HepG2 (cell line): Measurements from ENCODE around the gene HERC4. TPM values are rescaled to one million over a fixed set of nuclear protein-coding genes. Genes with fewer than 3 reads are reported as not detected.

Experiments
- ATAC-seq: fragments of 200-7000 bp; cut with Tn5 transposase; 3 replicates; pipeline ENCODE4 v1.9.1; 2020; ENCODE audit warnings: mild to moderate bottlenecking, moderate library complexity
- BruUV-seq: library from RNA; stranded (reverse); fragments of 400-500 nt; replicated peaks from 2 replicates; lab custom pipeline; 2021; lab: Mats Ljungman, UMichigan
- CTCF ChIA-PET: fragments of 300-600 bp; formaldehyde crosslinking; extraction: SDS; loops from one replicate; lab custom pipeline; 2021; ENCODE audit warnings: low total read pairs, inconsistent platforms, low intra/inter-chr PET ratio; lab: Yijun Ruan, JAX
- POLR2A ChIA-PET: fragments of 350-600 bp; sonication (Branson Sonifier 250); formaldehyde crosslinking; loops from one replicate; lab custom pipeline; 2020; ENCODE audit warnings: antibody characterized with exemption, inconsistent platforms; lab: Yijun Ruan, JAX
- DNase-seq: peaks from one replicate; pipeline ENCODE4 v3.0.0-alpha.2; 2015; ENCODE audit warnings: low spot score
- FAIRE-seq: peaks from 3 replicates; lab custom pipeline; 2011; peaks lifted over from hg19 to GRCh38; lab: Jason Lieb, UNC
- H2AFZ ChIP-seq: one replicate; pipeline ENCODE4 v1.6.1; 2011; ENCODE audit warnings: low read length, inconsistent platforms
- H3K27ac ChIP-seq: fragments of 300-600 bp; 3 replicates; pipeline ENCODE4 v1.8.0; 2011; ENCODE audit warnings: mixed run types, mild to moderate bottlenecking, mixed read lengths, low read length, inconsistent platforms; ENCODE audit not compliant: insufficient read depth; ENCODE audit errors: extremely low read length
- H3K27me3 ChIP-seq, 2 experiments: fragments of 200-600 bp in 1 of 2; 2 replicates in 1 of 2; 3 replicates in 1 of 2; pipeline versions ENCODE4 v1.6.0 to v1.8.0; 2011; ENCODE audit warnings: low read length in 2 of 2, mild to moderate bottlenecking in 2 of 2, moderate library complexity in 2 of 2, inconsistent platforms in 1 of 2; ENCODE audit not compliant: insufficient read depth in 2 of 2, control insufficient read depth in 1 of 2
- H3K36me3 ChIP-seq, 2 experiments: fragments of 200-600 bp in 1 of 2; replicated peaks in 1 of 2; 2 replicates in 1 of 2; 3 replicates in 1 of 2; pipeline versions ENCODE4 v1.5.1 to v1.8.0; 2011; ENCODE audit warnings: low read length in 2 of 2, inconsistent platforms in 1 of 2; ENCODE audit not compliant: insufficient read depth in 2 of 2, control insufficient read depth in 1 of 2
- H3K4me1 ChIP-seq: 2 replicates; pipeline ENCODE4 v1.5.1; 2012; ENCODE audit warnings: low read length, inconsistent platforms; ENCODE audit not compliant: insufficient read depth
- H3K4me2 ChIP-seq: 2 replicates; pipeline ENCODE4 v1.6.0; 2011; ENCODE audit warnings: low read depth, low read length, inconsistent platforms
- H3K4me3 ChIP-seq, 3 experiments: fragments of 200-600 bp in 1 of 3; sonication (generic), shearing (Covaris generic) in 1 of 3; replicated peaks in 1 of 3; 2 replicates each; pipeline ENCODE4 v1.5.1; 2011 to 2016; ENCODE audit warnings: low read length in 3 of 3, inconsistent platforms in 2 of 3, low read depth in 2 of 3, mild to moderate bottlenecking in 2 of 3, control low read depth in 1 of 3, mixed read lengths in 1 of 3; ENCODE audit not compliant: insufficient read depth in 1 of 3
- H3K79me2 ChIP-seq: one replicate; pipeline ENCODE4 v1.6.1; 2011; ENCODE audit warnings: low read length, inconsistent platforms; ENCODE audit not compliant: insufficient read depth
- H3K9ac ChIP-seq: 2 replicates; pipeline ENCODE4 v1.6.0; 2011; ENCODE audit warnings: mild to moderate bottlenecking, low read depth, low read length, inconsistent platforms; ENCODE audit not compliant: insufficient read depth
- H3K9me3 ChIP-seq: 2 replicates; pipeline ENCODE4 v1.5.1; 2012; ENCODE audit warnings: mild to moderate bottlenecking, low read length
- H4K20me1 ChIP-seq: 2 replicates; pipeline ENCODE4 v1.6.0; 2011; ENCODE audit warnings: inconsistent platforms, mild to moderate bottlenecking, low read length, moderate library complexity; ENCODE audit not compliant: insufficient read depth
- CAMTA2 ChIP-seq: sonication (generic); formaldehyde crosslinking; IDR thresholded peaks from 2 replicates; pipeline ENCODE4 v1.4.0; 2020; ENCODE audit warnings: mild to moderate bottlenecking, missing genetic modification reagents, borderline replicate concordance
- FOXK1 ChIP-seq: sonication (generic); formaldehyde crosslinking; IDR thresholded peaks from 2 replicates; pipeline ENCODE4 v1.4.0; 2020; ENCODE audit warnings: low read depth, missing genetic modification reagents, borderline replicate concordance
- IRX3 ChIP-seq: sonication (generic); formaldehyde crosslinking; IDR thresholded peaks from 2 replicates; pipeline ENCODE4 v1.8.1; 2023; ENCODE audit warnings: mild to moderate bottlenecking, low read depth, missing genetic modification reagents, borderline replicate concordance
- MAF1 ChIP-seq: sonication (generic); formaldehyde crosslinking; IDR thresholded peaks from 2 replicates; pipeline ENCODE4 v1.5.0; 2020; ENCODE audit warnings: missing genetic modification reagents, borderline replicate concordance
- MAFF ChIP-seq: IDR thresholded peaks from 2 replicates; pipeline ENCODE4 v1.6.1; 2011; ENCODE audit warnings: low read depth, low read length, improper control_type of control experiment
- MAFK ChIP-seq, 2 experiments: IDR thresholded peaks in 1 of 2; conservative IDR thresholded peaks in 1 of 2; 2 replicates each; pipeline ENCODE4 v1.6.1; 2011; ENCODE audit warnings: improper control_type of control experiment in 2 of 2, low read length in 2 of 2
- MED1 ChIP-seq: sonication (generic); formaldehyde crosslinking; IDR thresholded peaks from 2 replicates; pipeline ENCODE4 v1.4.0; 2020; ENCODE audit warnings: missing genetic modification reagents
- MIXL1 ChIP-seq: IDR thresholded peaks from 2 replicates; pipeline ENCODE4 v1.6.1; 2016
- NR2F1 ChIP-seq, 2 experiments: fragments of 450-650 bp in 1 of 2; formaldehyde crosslinking in 1 of 2; IDR thresholded peaks; 2 replicates each; pipeline versions ENCODE4 v1.5.0 to v1.6.1; 2016 to 2020; ENCODE audit warnings: mild to moderate bottlenecking in 1 of 2, missing compliant biosample characterization in 1 of 2, missing genetic modification reagents in 1 of 2, moderate library complexity in 1 of 2
- ZBTB8A ChIP-seq: sonication (generic); formaldehyde crosslinking; IDR thresholded peaks from 2 replicates; pipeline ENCODE4 v1.4.0; 2020; ENCODE audit warnings: mild to moderate bottlenecking, low read depth, missing genetic modification reagents, borderline replicate concordance
- ZNF20 ChIP-seq: sonication (generic); formaldehyde crosslinking; IDR thresholded peaks from 2 replicates; pipeline ENCODE4 v1.4.0; 2020; ENCODE audit warnings: mild to moderate bottlenecking, moderate library complexity, missing genetic modification reagents
- ZNF737 ChIP-seq: sonication (generic); formaldehyde crosslinking; IDR thresholded peaks from 2 replicates; pipeline ENCODE4 v1.5.0; 2020; ENCODE audit warnings: missing genetic modification reagents, mild to moderate bottlenecking, borderline replicate concordance
- WGBS: methylation state at CpG from one replicate; pipeline ENCODE4 v1.1.6; 2017; ENCODE audit warnings: low lambda C conversion rate; 5-methylcytosine and 5-hydroxymethylcytosine counted together
- in situ Hi-C: cut with HindIII; loops from 2 replicates; pipeline ENCODE4 v1.10.0; 2017; ENCODE audit warnings: low pct_unique_long_range_greater_than_20kb; ENCODE audit not compliant: extremely low pct_ligation_motif_present
- intact Hi-C: fragments of 100-400 bp; cut with micrococcal nuclease; formaldehyde crosslinking; loops from one replicate; pipeline ENCODE4 v1.10.0; 2022; ENCODE audit not compliant: unreplicated experiment
- polyA plus RNA-seq, 8 experiments: library from polyadenylated mRNA; depleted of rRNA in 3 of 8; stranded (reverse) in 7 of 8; unstranded in 1 of 8; fragments of >200 nt; fragmentation: Illumina TruSeq in 4 of 8; extraction: Trizol in 4 of 8; gene quantifications; 2 replicates each; pipeline versions ENCODE4 v1.2.1 to v1.2.3, GENCODE V29; 2011 to 2016; ENCODE audit warnings: low read depth in 4 of 8, missing spikeins in 1 of 8, mixed read lengths in 1 of 8; ENCODE audit not compliant: insufficient read depth in 1 of 8
- total RNA-seq, 5 experiments: library from RNA; depleted of rRNA; stranded (reverse); fragments of >200 nt; fragmentation: Illumina TruSeq; extraction: Trizol; gene quantifications; 2 replicates each; pipeline ENCODE4 v1.2.3, GENCODE V29; 2016; ENCODE audit warnings: low read depth in 1 of 5
- TF ChIP-seq, protein P1 (sequence below): sonication (generic); formaldehyde crosslinking; IDR thresholded peaks from 2 replicates; pipeline ENCODE4 v1.5.0; 2020; ENCODE audit warnings: missing genetic modification reagents
- TF ChIP-seq, protein P2 (sequence below): sonication (generic); formaldehyde crosslinking; conservative IDR thresholded peaks from 2 replicates; pipeline ENCODE4 v1.8.0; 2022; ENCODE audit warnings: low read depth, missing genetic modification reagents
- TF ChIP-seq, protein P3 (sequence below): sonication (generic); formaldehyde crosslinking; IDR thresholded peaks from 2 replicates; pipeline ENCODE4 v1.5.1; 2020; ENCODE audit warnings: mild to moderate bottlenecking, missing genetic modification reagents, borderline replicate concordance

The HERC4 gene
- total and polyA plus RNA-seq, 2 of the 13 experiments (the other 11 are each of a cell fraction or from before 2014, with no cell fraction given) = 9.8 to 20.2 TPM

DNA sequence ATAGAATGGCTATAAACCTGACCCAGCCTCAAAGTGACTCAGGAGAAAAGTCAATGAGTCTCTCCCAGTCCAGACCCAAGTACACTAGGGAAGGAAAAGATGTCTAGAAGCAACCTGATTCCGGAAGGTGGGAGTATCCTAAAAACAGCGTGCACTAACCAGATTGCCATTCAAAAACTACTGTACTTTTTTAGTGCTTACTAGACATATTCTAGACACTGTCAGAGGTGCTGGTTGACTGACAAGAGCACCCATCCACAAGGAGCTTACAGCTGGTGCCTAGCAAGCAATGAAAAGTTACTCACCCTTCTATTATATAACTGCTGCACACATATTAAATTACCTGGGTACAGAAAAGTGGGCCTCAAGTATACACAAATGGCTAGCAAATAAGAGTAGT, 109.6 kb downstream of the HERC4 start:
- no TSS peak for BruUV-seq
- in situ Hi-C loops (no loop called here), intact Hi-C loops (no loop called here)
- 94% methylated on average over 2 of the region's 2 CpGs for WGBS
- no peak overlapping the region for H2AFZ ChIP-seq
- no peaks in the 10 kb centered on the region for H3K27me3 ChIP-seq
- no peaks in the 10 kb centered on the region; a peak in 3 of 5 replicates for H3K36me3 ChIP-seq
- H3K79me2 ChIP-seq = no peaks in the 10 kb centered on the region
- no peak for FAIRE-seq
- TF ChIP-seq, protein P1, sequence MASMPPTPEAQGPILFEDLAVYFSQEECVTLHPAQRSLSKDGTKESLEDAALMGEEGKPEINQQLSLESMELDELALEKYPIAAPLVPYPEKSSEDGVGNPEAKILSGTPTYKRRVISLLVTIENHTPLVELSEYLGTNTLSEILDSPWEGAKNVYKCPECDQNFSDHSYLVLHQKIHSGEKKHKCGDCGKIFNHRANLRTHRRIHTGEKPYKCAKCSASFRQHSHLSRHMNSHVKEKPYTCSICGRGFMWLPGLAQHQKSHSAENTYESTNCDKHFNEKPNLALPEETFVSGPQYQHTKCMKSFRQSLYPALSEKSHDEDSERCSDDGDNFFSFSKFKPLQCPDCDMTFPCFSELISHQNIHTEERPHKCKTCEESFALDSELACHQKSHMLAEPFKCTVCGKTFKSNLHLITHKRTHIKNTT (CRISPR knock-in tag) = no peak
- no peak for TF ChIP-seq ZNF20 (CRISPR knock-in tag)
- no peak for TF ChIP-seq MAF1
- TF ChIP-seq MAFF = peak; percentile 64
- TF ChIP-seq FOXK1 (CRISPR knock-in tag) = no peak
- peak; percentile 62 to 71 for TF ChIP-seq MAFK (conservative IDR thresholded peaks at IDR 0.05 in 1 of 2, IDR thresholded peaks at IDR 0.05 in 1 of 2; ENCODE audit: low read length in 2 of 2)
- TF ChIP-seq, protein P2, sequence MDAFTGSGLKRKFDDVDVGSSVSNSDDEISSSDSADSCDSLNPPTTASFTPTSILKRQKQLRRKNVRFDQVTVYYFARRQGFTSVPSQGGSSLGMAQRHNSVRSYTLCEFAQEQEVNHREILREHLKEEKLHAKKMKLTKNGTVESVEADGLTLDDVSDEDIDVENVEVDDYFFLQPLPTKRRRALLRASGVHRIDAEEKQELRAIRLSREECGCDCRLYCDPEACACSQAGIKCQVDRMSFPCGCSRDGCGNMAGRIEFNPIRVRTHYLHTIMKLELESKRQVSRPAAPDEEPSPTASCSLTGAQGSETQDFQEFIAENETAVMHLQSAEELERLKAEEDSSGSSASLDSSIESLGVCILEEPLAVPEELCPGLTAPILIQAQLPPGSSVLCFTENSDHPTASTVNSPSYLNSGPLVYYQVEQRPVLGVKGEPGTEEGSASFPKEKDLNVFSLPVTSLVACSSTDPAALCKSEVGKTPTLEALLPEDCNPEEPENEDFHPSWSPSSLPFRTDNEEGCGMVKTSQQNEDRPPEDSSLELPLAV (CRISPR knock-in tag) = no peak
- TF ChIP-seq IRX3 (CRISPR knock-in tag) = no peak
- no peak for TF ChIP-seq MED1 (CRISPR knock-in tag)
- TF ChIP-seq ZNF737 = no peak
- TF ChIP-seq, protein P3, sequence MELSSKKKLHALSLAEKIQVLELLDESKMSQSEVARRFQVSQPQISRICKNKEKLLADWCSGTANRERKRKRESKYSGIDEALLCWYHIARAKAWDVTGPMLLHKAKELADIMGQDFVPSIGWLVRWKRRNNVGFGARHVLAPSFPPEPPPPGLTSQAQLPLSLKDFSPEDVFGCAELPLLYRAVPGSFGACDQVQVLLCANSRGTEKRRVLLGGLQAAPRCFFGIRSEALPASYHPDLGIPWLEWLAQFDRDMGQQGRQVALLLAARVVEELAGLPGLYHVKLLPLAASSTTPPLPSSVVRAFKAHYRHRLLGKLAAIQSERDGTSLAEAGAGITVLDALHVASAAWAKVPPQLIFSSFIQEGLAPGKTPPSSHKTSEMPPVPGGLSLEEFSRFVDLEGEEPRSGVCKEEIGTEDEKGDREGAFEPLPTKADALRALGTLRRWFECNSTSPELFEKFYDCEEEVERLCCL (CRISPR knock-in tag) = no peak
- TF ChIP-seq NR2F1 (CRISPR knock-in tag; IDR thresholded peaks at IDR 0.05) = no peak
- no peak for TF ChIP-seq MIXL1 (CRISPR knock-in tag)
- no peak for TF ChIP-seq ZBTB8A (CRISPR knock-in tag)
- no peak for TF ChIP-seq CAMTA2 (CRISPR knock-in tag)
- no peak overlapping the region for H3K4me2 ChIP-seq
- no peaks in the 10 kb centered on the region for H3K9me3 ChIP-seq
- no peak overlapping the region for H3K27ac ChIP-seq
- H4K20me1 ChIP-seq = no peaks in the 10 kb centered on the region
- H3K4me1 ChIP-seq = peaks cover under 1% of the 10 kb centered on the region; the same call in 1 of the 2 replicates
- ChIA-PET POLR2A (no interaction called here), CTCF (no interaction called here)
- DNase-seq = no peak
- no peak for ATAC-seq
- H3K4me3 ChIP-seq = no peak overlapping the region
- no peak overlapping the region for H3K9ac ChIP-seq
